Endothelial cell of umbilical vein (primary cell): ENCODE data around the gene ATP6V0D1.

ENCODE experiments used
- EZH2 ChIP-seq: IDR thresholded peaks from 2 replicates; pipeline ENCODE4 v1.6.1; 2012; ENCODE audit warnings: borderline replicate concordance, low read depth, mild to moderate bottlenecking, moderate library complexity, low read length, inconsistent platforms; ENCODE audit not compliant: severe bottlenecking
- POLR2AphosphoS5 ChIP-seq: IDR thresholded peaks from 2 replicates; pipeline ENCODE4 v1.6.1; 2012; ENCODE audit warnings: low read depth, mild to moderate bottlenecking, control low read depth, low read length, moderate library complexity; ENCODE audit not compliant: insufficient read depth

- TF ChIP-seq POLR2AphosphoS5, result no peak
- TF ChIP-seq EZH2, result no peak
Observed at GRCh38 chr16:67460168-67460567, 20.8 kb downstream of the ATP6V0D1 start.
